Measurements from ENCODE around the gene PIM3. TPM values are rescaled to one million over a fixed set of nuclear protein-coding genes. Genes with fewer than 3 reads are reported as not detected.

The PIM3 gene
- total RNA-seq, 1 experiment from 2014 or later, result 42.9 TPM

DNA sequence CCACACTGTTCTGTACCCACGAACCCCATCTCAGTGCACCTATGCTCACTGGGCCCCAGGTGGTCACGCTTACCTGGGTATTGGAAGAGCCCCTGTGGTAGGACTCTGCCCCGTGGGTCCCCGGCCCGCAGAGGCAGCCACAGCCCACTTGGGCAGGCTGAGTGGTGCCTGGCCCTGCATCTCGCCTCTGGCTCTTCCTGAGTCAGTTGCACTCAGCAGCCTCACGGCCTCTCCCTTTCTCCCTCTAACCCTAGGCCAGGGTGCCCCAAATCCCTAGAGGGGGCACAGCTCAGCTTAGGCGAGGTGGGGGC is 32.4 kb upstream of the PIM3 start (continued):
- TF ChIP-seq, protein P1, sequence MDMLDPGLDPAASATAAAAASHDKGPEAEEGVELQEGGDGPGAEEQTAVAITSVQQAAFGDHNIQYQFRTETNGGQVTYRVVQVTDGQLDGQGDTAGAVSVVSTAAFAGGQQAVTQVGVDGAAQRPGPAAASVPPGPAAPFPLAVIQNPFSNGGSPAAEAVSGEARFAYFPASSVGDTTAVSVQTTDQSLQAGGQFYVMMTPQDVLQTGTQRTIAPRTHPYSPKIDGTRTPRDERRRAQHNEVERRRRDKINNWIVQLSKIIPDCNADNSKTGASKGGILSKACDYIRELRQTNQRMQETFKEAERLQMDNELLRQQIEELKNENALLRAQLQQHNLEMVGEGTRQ (CRISPR knock-in tag; IDR thresholded peaks at IDR 0.05), result no peak
- TF ChIP-seq NFYB (CRISPR knock-in tag; conservative IDR thresholded peaks at IDR 0.05; ENCODE audit: low read depth) (no peak), CREM (CRISPR knock-in tag; IDR thresholded peaks at IDR 0.05) (no peak), NR1H2 (CRISPR knock-in tag; IDR thresholded peaks at IDR 0.05) (no peak)
- TF ChIP-seq, protein P2, sequence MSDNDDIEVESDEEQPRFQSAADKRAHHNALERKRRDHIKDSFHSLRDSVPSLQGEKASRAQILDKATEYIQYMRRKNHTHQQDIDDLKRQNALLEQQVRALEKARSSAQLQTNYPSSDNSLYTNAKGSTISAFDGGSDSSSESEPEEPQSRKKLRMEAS (CRISPR knock-in tag; IDR thresholded peaks at IDR 0.05), result no peak

DNA sequence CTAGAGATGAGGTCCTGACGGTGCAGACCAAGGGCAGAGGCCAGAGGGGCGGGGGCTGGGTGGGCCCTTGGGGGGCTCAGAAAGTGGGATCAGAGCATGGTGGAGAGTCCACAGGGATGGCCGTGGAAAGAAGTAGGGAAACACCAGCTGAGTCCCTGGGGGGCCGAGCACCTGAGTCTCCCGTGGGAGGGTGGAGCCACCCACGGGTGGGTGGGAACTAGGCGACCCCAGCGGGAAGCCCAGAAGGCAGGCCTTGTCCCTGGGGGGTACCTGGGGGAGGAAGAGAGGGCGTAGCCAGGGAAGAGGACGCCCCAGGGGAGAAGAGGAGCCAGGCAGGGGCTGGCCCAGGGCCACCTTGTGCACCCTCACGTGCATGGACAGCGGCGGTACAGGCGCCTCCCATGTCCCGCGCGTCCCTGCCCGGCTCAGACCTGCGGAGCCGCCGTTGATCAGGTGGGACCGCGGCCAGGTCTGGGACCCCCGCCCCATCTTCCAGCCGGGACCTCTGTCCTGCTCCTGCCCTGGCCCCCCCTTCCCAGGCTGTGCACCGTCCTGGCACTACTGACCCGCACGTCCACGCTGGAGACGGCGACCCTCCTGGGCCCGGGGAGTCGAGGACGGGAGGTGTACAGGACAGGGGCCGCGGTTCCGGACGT is 31.9 kb upstream of the PIM3 start:
- Mint-ChIP-seq H3K4me1 (peaks cover 12% of the 10 kb centered on the region), H3K27me3 (ENCODE audit: low read depth) (peaks cover 12% of the 10 kb centered on the region), H3K36me3 (peaks cover 6% of the 10 kb centered on the region; the same call in 1 of the 2 replicates), H3K27ac (no peak overlapping the region), H3K4me3 (peak overlapping the region; percentile 20; the same call in 1 of the 2 replicates), H3K9me3 (no peaks in the 10 kb centered on the region)
- TF ChIP-seq JUN (CRISPR knock-in tag; IDR thresholded peaks at IDR 0.05), result no peak
- TF ChIP-seq, protein P3, sequence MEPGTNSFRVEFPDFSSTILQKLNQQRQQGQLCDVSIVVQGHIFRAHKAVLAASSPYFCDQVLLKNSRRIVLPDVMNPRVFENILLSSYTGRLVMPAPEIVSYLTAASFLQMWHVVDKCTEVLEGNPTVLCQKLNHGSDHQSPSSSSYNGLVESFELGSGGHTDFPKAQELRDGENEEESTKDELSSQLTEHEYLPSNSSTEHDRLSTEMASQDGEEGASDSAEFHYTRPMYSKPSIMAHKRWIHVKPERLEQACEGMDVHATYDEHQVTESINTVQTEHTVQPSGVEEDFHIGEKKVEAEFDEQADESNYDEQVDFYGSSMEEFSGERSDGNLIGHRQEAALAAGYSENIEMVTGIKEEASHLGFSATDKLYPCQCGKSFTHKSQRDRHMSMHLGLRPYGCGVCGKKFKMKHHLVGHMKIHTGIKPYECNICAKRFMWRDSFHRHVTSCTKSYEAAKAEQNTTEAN (CRISPR knock-in tag; IDR thresholded peaks at IDR 0.05), result no peak
- TF ChIP-seq, protein P4, sequence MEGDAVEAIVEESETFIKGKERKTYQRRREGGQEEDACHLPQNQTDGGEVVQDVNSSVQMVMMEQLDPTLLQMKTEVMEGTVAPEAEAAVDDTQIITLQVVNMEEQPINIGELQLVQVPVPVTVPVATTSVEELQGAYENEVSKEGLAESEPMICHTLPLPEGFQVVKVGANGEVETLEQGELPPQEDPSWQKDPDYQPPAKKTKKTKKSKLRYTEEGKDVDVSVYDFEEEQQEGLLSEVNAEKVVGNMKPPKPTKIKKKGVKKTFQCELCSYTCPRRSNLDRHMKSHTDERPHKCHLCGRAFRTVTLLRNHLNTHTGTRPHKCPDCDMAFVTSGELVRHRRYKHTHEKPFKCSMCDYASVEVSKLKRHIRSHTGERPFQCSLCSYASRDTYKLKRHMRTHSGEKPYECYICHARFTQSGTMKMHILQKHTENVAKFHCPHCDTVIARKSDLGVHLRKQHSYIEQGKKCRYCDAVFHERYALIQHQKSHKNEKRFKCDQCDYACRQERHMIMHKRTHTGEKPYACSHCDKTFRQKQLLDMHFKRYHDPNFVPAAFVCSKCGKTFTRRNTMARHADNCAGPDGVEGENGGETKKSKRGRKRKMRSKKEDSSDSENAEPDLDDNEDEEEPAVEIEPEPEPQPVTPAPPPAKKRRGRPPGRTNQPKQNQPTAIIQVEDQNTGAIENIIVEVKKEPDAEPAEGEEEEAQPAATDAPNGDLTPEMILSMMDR (IDR thresholded peaks at IDR 0.05), result no peak
- no peak for TF ChIP-seq GRHL2 (CRISPR knock-in tag; IDR thresholded peaks at IDR 0.05; ENCODE audit: insufficient replicate concordance, severe bottlenecking)
- no peak for TF ChIP-seq ATF1 (CRISPR knock-in tag; IDR thresholded peaks at IDR 0.05)
- no peak for TF ChIP-seq SOX15 (CRISPR knock-in tag; IDR thresholded peaks at IDR 0.05)
- no peak for TF ChIP-seq SMAD4 (CRISPR knock-in tag; IDR thresholded peaks at IDR 0.05)
- no peak for TF ChIP-seq NFATC4 (CRISPR knock-in tag; IDR thresholded peaks at IDR 0.05)
- TF ChIP-seq, protein P5, sequence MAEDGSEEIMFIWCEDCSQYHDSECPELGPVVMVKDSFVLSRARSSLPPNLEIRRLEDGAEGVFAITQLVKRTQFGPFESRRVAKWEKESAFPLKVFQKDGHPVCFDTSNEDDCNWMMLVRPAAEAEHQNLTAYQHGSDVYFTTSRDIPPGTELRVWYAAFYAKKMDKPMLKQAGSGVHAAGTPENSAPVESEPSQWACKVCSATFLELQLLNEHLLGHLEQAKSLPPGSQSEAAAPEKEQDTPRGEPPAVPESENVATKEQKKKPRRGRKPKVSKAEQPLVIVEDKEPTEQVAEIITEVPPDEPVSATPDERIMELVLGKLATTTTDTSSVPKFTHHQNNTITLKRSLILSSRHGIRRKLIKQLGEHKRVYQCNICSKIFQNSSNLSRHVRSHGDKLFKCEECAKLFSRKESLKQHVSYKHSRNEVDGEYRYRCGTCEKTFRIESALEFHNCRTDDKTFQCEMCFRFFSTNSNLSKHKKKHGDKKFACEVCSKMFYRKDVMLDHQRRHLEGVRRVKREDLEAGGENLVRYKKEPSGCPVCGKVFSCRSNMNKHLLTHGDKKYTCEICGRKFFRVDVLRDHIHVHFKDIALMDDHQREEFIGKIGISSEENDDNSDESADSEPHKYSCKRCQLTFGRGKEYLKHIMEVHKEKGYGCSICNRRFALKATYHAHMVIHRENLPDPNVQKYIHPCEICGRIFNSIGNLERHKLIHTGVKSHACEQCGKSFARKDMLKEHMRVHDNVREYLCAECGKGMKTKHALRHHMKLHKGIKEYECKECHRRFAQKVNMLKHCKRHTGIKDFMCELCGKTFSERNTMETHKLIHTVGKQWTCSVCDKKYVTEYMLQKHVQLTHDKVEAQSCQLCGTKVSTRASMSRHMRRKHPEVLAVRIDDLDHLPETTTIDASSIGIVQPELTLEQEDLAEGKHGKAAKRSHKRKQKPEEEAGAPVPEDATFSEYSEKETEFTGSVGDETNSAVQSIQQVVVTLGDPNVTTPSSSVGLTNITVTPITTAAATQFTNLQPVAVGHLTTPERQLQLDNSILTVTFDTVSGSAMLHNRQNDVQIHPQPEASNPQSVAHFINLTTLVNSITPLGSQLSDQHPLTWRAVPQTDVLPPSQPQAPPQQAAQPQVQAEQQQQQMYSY (CRISPR knock-in tag; IDR thresholded peaks at IDR 0.05), result no peak
- no peak for TF ChIP-seq NR1H2 (CRISPR knock-in tag; IDR thresholded peaks at IDR 0.05)
- DNase-seq (ENCODE audit: low spot score) (no peak), ATAC-seq (no peak)
- POLR2A ChIA-PET, result no interaction called here
- CTCF ChIA-PET, result no interaction called here

DNA sequence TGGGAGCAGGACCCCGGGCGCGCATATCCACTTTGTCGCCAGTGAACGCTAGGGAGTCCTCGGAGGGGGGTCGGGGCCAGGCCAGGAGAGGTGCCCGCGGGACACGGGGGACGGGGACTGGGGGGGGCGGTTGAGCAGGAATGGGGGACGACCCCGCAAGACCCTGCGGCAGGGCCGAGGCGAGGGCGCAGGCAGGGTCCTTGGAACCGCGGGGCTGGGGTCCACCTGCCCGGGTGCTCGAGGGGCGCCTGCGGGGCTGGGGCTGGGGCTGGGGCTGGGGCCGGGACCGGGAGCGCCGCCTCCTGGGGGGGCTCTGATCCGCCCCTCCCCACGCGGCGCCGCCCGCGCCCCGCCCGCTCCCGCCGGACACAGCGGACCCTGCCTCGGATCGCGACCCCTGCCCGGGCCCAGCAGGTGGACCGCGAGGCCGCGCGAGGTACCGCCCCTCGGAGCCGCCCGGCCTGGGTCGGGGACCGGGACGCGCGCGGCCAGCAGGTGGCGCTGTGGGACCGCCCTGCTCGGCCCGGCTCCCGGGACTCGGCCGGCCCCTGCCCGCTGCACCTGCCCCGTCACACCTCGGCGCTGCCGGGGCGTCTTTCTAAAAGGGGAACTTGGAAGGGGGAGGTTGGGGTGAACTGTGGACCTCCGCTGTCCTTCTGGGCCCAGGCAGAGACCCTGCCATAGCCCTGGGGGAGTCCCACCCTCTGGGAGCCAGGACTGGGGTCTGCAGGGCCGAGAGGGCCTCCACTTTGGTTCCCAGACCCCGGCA is 31.2 kb upstream of the PIM3 start:
- Mint-ChIP-seq H3K27ac (no peak overlapping the region), H3K27me3 (ENCODE audit: low read depth) (peaks cover 12% of the 10 kb centered on the region), H3K9me3 (no peaks in the 10 kb centered on the region), H3K4me1 (peaks cover 12% of the 10 kb centered on the region), H3K36me3 (peaks cover 6% of the 10 kb centered on the region; the same call in 1 of the 2 replicates), H3K4me3 (peak overlapping the region; percentile 33)
- DNase-seq (ENCODE audit: low spot score), result peak; percentile 78
- CTCF ChIA-PET, result interaction anchor here (1.8 to 2.8 kb wide), 4 partner anchors 33 to 162 kb away, joined by 7 to 75 read pairs (median 10); no protein-coding TSS in a partner anchor
- POLR2A ChIA-PET, result interaction anchor here (1.1 kb wide), 1 partner anchor 101 kb away, joined by 4 read pairs; no protein-coding TSS in a partner anchor
- peak; percentile 87 for ATAC-seq
- TF ChIP-seq GRHL2 (CRISPR knock-in tag; IDR thresholded peaks at IDR 0.05; ENCODE audit: insufficient replicate concordance, severe bottlenecking) (no peak), SP1 (CRISPR knock-in tag; conservative IDR thresholded peaks at IDR 0.05) (peak; percentile 18; the same call in 1 of the 2 replicates), TCF7 (CRISPR knock-in tag; IDR thresholded peaks at IDR 0.05; ENCODE audit: low read depth) (no peak), IRF2 (CRISPR knock-in tag; IDR thresholded peaks at IDR 0.05; ENCODE audit: borderline replicate concordance, low read depth) (no peak), ZNF121 (CRISPR knock-in tag; IDR thresholded peaks at IDR 0.05) (peak; percentile 81; the same call in 1 of the 2 replicates)
- TF ChIP-seq, protein P6, sequence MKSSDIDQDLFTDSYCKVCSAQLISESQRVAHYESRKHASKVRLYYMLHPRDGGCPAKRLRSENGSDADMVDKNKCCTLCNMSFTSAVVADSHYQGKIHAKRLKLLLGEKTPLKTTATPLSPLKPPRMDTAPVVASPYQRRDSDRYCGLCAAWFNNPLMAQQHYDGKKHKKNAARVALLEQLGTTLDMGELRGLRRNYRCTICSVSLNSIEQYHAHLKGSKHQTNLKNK (CRISPR knock-in tag; IDR thresholded peaks at IDR 0.05), result no peak
- TF ChIP-seq, protein P7, sequence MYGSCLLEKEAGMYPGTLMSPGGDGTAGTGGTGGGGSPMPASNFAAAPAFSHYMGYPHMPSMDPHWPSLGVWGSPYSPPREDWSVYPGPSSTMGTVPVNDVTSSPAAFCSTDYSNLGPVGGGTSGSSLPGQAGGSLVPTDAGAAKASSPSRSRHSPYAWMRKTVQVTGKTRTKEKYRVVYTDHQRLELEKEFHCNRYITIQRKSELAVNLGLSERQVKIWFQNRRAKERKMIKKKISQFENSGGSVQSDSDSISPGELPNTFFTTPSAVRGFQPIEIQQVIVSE (CRISPR knock-in tag; IDR thresholded peaks at IDR 0.05; ENCODE audit: borderline replicate concordance), result no peak
- TF ChIP-seq, protein P8, sequence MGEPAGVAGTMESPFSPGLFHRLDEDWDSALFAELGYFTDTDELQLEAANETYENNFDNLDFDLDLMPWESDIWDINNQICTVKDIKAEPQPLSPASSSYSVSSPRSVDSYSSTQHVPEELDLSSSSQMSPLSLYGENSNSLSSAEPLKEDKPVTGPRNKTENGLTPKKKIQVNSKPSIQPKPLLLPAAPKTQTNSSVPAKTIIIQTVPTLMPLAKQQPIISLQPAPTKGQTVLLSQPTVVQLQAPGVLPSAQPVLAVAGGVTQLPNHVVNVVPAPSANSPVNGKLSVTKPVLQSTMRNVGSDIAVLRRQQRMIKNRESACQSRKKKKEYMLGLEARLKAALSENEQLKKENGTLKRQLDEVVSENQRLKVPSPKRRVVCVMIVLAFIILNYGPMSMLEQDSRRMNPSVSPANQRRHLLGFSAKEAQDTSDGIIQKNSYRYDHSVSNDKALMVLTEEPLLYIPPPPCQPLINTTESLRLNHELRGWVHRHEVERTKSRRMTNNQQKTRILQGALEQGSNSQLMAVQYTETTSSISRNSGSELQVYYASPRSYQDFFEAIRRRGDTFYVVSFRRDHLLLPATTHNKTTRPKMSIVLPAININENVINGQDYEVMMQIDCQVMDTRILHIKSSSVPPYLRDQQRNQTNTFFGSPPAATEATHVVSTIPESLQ (CRISPR knock-in tag; IDR thresholded peaks at IDR 0.05), result no peak
